GM15510 (cell line): ENCODE results near the gene LAMC3.

Source experiments
- POLR2A ChIP-seq: IDR thresholded peaks from 3 replicates; pipeline ENCODE4 v1.6.1; 2011; ENCODE audit warnings: borderline replicate concordance; ENCODE audit not compliant: insufficient read length; ENCODE audit errors: extremely low read depth

The LAMC3 gene

DNA sequence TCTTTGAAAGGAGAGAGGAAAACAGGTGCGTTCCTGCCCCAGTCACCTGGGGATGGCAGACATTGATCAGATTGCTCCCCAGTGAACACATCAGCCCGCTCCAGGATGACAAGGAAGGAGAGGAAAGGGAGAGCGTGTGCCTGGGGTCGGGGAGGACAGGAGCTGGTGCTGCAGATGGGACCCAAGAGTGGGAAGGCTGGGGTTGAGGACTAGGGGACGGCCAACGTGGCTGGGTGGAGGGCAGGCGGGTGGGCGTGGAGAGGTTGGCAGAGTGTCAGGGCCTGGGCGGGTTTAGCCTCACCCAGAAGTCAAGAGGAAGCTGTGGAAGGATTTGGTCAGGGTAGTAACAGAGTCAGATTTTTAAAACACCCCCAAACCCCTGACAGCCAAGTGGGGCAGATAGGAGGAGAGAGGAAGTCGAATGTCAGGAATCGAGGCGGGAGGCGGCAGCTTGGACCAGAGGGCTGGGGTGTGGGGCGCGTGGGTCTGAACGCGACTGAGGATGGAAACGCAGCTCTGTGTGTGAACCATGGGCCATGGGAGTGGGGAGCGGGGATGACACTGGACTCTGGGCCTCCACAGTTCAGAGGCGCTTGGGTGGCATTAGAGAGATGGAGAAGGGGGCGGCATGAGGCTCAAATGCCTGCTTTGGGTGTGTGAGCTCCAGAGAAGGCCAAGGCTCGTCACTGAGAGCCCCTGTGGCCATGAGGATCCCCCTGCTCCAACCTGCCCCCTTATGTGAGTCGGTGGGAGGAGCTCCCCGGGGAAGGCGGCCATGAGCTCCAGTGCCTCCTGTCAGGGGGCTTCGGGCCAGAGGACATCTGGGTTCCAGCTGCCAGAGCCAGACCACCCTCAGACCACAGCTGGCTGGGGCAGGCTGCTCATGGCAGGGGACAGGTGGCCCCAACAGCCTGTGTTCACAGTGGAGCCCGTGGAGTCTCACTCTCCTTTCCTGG lies 24.6 kb downstream of the LAMC3 start:
- TF ChIP-seq POLR2A: no peak

DNA sequence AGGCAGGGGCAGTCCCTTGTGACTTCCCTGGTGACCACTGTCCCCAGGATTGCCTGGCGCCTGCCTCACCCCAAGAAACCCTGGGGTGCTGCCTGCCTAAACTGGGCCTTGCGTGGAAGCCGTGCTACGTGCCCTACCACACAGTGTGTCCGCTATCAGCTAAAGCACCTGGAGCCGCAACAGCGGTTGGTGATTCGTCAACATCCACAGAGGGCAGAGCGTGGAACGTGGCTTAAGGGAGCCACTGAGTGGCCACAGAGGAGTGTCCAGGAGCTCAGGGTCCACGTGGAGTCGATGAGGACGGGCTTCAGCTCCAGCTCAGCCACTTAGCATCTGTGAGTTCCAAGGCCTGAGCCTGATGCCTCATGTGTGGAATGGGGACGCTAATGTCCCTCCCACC lies 25.3 kb downstream of the LAMC3 start:
- no peak for TF ChIP-seq POLR2A

- no peak for TF ChIP-seq POLR2A
Measured at GRCh38 chr9:131035548-131035947, 26.6 kb downstream of the LAMC3 start.

GRCh38 chr9:131036071-131036470 lies 27.1 kb downstream of the LAMC3 start:
- no peak for TF ChIP-seq POLR2A

DNA sequence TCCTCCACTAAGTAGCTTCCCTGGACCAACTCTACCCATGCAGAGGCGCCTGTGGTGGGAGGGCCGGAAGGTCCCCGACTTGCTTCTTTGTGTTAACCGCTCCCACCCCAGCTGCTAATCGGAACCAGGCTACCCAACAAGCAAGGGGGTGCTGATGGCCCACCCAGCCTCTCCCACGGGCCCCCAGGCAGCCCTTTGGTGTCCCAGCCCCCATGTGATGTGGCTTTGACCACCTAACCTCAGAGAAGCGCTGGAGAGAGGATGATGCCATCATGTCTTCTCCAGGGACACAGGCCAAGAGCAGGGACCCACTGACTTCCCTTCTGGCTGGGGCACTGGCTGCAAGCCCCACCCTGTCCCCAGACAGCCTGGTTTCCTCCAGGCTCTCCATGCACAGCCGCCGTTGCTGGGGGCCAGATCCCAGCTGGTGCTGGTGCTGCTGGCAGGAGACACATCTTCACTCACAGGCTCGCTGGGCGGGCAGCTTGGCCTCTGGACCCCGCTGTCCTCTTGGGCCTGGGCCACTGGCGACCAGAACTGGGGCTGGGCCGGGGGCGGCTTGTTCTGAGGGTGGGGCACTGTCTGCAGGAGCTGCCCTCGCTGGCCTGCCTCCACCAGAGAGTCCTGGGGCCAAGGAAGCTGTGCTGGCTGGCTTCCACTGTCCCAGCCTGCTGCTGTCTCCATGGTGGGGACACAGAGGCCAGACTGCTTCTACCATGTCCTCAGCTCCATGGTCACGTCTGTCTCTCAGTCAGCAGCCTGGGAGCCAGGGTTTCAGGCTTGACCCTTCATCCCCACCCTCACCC lies 27.8 kb downstream of the LAMC3 start:
- no peak for TF ChIP-seq POLR2A

GRCh38 chr9:131037335-131038255 lies 28.6 kb downstream of the LAMC3 start:
- no peak for TF ChIP-seq POLR2A

- no peak for TF ChIP-seq POLR2A
Measured at GRCh38 chr9:131038256-131039128, 29.5 kb downstream of the LAMC3 start.

GRCh38 chr9:131039129-131039954 lies 30.4 kb downstream of the LAMC3 start:
- TF ChIP-seq POLR2A: no peak

DNA sequence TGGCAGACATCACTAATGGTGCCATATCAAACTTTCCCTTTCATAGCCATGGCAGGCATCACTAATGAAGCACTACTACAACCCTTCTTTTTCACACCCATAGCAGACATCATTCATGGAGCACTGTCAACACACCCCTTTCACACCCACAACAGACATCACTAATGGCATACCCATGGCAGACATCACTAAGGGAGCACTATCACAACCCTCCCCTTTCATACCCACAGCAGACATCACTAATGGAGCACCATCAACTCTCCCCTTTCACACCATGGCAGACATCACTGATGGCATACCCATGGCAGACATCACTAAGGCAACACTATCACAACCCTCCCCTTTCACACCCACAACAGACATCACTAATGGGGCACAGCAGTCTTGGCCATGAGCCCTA lies 33.7 kb downstream of the LAMC3 start:
- no peak for TF ChIP-seq POLR2A

DNA sequence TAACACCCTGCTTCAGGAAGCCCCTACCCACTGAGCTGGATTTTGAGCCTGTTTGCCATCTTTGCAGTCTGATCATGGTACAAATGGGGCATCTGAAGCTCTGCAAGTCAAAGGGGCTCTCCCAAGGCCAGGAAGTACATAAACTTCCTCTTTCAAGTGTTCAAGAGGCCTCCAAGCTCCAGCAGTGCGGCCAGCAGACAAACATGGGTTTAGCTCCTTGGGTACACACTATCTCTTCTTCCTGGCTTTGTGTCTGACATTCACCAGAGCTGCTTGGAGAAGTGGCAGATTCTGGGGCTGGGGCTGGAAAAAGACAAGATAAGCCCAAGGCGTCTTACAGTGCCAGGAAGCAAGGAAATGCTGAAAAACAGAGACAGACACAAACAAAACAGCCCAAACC lies 34.1 kb downstream of the LAMC3 start:
- no peak for TF ChIP-seq POLR2A

DNA sequence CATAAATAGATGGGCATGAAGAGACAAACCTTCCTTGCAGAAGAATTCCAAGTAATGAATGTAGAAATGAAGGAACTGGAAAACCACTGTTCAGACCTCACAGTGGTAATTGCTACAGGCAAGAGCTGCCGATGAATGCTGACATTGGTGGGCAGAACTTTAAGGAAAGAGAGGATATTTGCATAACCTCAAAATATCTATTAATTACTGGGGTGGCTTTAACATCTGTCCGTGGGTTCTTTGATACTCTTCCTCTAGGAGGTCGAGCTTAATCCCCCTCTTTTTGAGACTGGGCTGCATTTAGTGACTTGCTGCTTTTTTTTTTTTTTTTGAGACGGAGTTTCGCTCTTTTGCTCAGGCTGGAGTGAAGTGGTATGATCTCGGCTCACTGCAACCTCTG lies 34.7 kb downstream of the LAMC3 start:
- no peak for TF ChIP-seq POLR2A

DNA sequence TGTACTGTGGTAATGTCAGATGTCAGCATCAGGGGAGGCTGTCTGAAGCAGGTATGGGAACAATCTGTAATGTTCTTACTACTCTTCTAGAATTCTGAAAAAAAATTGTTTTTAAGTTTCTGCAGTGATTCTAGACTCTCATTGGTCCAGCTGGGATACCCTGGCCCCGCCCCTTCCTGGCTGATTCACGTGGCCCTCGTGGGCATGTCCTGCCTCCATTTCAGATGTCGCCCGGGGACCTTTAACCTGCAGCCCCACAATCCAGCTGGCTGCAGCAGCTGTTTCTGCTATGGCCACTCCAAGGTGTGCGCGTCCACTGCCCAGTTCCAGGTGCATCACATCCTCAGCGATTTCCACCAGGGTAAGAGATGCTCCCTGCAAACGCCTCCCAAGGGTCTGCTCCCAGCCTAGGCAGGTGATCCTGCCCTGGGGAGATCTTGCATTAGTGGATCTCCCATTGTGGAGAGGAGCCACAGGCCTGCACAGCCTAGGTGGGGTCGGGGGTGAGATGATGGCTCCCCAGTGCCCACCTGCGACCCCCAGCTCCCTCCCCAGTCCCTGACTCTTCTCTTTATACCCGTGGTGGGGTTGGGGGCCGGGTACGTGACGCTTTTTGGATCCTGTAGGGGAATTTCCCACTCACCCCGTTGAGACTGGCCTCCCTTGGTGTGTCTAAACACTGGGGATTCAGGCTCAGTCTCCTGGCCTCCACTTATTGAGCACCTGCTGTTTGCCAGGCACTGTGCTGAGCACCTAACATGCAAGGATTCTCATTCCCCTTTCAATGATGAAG lies 36.5 kb downstream of the LAMC3 start:
- TF ChIP-seq POLR2A: no peak

- TF ChIP-seq POLR2A: no peak
Measured at GRCh38 chr9:131046093-131046380, 37.1 kb downstream of the LAMC3 start.

DNA sequence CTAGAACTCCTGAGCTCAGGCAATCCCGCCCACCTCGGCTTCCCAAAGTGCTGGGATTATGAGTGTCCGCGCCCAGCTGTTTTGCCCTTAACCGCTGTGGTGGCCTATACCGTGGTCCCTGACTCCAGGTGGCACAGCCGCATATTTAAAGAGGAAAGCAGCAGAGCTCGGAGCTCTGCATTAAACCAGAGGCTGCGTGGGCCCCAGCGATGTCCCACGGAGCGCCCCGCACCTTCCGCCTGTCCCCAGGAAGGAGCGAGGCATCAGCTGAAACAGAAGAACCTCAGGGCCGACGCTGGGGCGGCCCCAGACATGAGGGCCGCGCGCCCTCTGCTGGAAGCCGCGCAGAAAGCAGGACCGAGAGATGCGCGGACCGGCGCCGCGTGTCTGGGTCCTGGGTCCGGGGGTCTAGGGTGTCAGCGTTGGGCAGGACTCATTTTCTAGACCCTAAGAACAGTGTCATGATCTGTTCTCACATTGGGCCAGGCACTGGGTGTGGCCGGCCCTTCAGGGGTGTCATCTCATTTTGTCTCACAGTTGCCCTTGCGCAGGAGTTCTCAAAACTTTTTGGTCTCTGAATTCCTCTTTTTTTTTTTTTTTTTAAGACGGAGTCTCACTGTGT lies 37.7 kb downstream of the LAMC3 start:
- no peak for TF ChIP-seq POLR2A
